H1 (cell line): ENCODE measurements around the gene LRRTM2.

ENCODE experiments used
- CHD2 ChIP-seq: IDR thresholded peaks from 2 replicates; pipeline ENCODE4 v1.6.1; 2012; ENCODE audit warnings: low read length, improper control_type of control experiment
- TBP ChIP-seq: IDR thresholded peaks from 2 replicates; pipeline ENCODE4 v1.6.1; 2011; ENCODE audit warnings: low read depth, low read length, improper control_type of control experiment
- TCF12 ChIP-seq: IDR thresholded peaks from 2 replicates; pipeline ENCODE4 v1.6.1; 2011; ENCODE audit warnings: low read depth, mild to moderate bottlenecking, low read length

DNA sequence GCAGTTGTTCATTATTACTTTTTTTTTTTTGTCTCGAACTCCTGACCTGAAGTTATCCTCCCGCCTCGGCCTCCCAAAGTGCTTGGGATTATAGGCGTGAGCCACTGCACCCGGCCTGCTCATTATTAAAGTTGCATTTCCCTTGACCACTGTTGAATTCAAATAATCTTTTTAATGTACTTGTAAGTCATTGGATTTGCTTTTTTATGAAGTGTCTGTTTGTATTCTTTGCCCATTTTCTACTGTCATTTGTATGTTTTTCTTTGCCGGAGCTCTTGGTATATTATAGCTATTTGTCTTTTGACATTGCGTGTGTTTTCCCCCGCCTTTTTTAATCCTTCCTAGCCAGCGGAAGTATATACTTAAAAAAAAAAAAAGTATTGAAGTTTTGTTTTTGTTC is 22.0 kb downstream of the LRRTM2 start:
- no peak for TF ChIP-seq CHD2
- TF ChIP-seq TBP: no peak
- no peak for TF ChIP-seq TCF12
